T-helper 22 cell (primary cell): ENCODE measurements around the gene LIF.

Experiments used
- DNase-seq: peaks from one replicate; pipeline ENCODE4 v3.0.0-alpha.2; 2020; ENCODE audit warnings: low read depth

LIF gene

GRCh38 chr22:30284172-30284571 is 37.6 kb upstream of the LIF start:
- DNase-seq: no peak

DNA sequence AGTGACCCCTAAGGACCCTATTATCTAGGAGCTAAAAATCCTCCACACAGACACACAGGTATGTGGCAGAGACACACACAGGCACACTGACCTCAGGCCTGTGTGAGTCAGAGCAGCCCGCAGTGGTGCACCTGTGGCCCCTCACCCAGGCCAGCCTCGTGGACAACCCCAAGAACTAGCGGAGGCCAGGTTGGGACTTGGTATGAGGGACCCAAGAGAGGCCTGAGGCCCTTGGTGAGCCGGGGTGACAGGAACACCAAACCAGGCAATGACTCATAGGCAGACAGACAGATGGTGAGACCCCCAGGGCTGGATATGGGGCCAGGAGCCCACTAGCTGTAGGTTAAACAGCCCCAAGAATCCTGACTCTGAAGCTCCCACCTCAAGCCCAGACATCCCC is 36.8 kb upstream of the LIF start:
- no peak for DNase-seq

GRCh38 chr22:30282616-30283046 is 36.1 kb upstream of the LIF start:
- DNase-seq: no peak

DNA sequence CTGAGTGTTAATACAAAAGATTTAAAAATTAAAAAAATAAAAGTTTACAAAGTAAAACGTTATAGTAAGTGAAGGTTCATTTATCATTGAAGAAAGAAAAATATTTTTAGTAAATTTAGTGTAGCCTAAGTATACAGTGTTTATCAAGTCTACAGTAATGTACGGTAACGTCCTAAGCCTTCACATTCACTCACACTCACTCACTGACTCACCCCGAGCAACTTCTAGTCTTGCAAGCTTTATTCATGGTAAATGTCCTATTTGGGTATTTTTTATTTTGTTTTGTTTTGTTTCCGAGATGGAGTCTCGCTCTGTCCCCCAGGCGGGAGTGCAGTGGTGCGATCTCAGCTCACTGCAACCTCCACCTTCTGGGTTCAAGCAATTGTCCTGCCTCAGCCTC is 33.9 kb upstream of the LIF start:
- DNase-seq: no peak

DNA sequence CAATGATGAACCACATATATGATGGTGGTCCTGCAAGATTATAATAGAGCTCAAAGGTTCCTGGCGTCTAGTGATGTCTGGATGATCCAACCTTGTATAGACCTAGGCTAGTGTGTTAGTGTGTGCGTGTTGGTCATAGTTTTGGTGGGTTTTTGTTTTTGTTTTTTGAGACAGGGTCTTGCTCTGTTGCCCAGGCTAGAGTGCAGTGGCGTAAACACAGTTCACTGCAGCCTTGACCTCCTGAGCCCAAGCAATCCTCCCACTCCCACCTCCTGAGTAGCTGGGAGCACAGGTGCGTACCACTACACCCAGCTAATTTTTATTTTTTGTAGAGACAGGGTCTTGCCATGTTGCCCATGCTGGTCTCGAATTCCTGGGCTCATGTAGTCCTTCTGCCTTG is 33.4 kb upstream of the LIF start:
- no peak for DNase-seq

DNA sequence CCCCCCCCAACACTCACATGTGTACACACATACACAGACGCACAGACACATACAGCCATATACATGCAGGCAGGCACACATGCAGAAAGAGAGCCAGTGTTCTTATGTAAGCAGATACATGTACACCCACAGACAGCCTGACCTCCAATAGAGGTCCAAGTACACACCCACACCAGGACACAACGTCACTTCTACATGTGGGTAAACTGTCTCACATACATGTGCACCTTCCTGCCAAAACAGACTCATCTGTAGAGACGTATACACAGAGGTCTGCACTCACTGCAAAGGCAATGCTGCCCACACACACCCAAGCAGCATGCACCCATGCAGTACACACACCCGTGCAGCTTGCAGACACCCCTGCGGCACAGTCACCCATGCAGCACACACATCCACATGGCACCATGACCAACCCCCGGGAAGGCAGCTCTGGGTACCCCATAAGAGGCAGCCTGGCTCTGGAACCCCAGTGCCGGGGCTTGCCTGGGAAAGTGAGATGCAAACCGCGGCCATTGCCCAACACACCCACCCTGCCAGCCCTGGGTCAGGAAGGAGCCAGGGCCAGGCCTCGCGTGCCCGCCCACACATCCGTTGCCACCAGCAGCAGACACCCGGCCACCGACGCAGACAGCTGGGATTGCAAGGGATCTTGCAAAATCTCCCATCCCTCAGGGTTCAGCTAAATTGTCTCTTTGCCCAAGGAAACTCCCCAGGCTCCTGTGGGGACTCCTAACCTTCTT is 32.7 kb upstream of the LIF start:
- DNase-seq: no peak

DNA sequence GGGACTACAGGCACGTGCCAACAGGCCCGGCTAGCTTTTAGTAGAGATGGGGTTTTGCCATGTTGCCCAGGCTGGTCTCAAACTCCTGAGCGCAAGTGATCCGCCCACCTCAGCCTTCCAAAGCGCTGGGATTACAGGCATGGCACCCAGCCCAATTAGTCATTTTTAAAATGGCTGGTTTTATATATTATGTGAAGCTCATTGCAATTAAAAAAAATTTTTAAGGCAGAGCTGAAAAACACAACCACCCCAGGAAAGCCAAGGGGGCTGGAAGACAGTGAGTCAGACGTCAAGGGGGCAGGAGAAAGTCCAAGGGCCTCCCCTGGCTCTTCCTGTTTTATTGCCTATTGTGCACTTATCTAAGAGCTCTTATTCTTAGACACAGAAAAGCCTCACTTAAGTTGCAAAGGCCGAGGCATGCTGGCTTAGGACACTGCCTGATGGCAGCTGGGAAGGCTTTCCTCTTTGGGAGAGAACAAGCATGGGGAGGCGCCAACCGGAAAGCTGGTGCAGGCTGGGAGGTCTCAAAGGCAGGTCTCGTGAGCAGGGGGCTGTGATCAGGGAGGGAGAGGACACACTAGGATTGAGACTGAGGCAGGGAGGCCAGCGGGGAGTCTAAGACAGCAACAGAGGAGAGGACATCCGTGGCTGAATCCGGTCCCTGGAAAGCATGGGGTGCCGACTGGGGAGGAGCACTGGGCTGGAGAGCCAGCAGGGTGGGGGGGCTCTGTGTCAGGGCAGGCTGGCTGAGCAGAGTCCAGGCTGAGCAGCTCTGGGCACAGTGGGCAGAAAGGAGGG is 31.2 kb upstream of the LIF start:
- no peak for DNase-seq

- no peak for DNase-seq
Observed at GRCh38 chr22:30276039-30276438, 29.5 kb upstream of the LIF start.

DNA sequence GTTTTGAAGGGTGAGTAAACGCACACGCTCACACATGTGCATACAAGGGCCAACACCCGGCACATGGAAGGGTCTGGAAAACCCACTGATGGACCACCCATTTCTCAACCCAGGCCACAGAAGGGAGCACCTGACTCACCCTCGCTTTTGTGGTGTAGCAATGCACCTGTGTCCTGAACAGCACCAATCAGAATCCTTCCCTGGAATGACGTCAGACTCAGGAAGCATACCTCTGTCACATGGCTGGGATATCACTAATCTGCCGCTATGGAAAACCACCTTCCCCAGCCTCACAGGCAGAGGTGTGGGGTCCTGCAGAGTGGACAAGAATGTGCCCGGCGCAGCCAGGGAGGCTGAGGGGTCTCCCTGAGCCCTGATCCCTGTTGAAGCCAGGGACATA is 29.1 kb upstream of the LIF start:
- DNase-seq: no peak

DNA sequence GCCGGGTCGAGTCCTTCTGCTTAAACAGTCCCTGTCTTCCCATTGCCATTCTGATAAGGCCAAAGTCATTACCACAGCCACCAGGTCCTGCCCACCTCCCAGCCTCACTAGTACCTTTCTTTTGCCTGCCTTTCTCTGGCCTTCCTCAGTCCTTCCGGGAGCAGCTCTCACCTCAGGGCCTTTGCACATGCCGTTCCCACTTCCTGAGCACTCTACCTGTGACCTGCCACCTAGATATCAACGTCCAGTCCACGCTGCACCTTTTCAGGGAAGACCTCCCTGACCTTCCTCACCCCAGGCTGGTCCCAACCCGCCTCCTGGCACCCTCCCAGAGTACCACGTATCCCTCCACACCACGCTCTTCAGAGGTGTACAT is 27.9 kb upstream of the LIF start:
- no peak for DNase-seq

- DNase-seq: no peak
Observed at GRCh38 chr22:30273711-30274436, 27.3 kb upstream of the LIF start.

DNA sequence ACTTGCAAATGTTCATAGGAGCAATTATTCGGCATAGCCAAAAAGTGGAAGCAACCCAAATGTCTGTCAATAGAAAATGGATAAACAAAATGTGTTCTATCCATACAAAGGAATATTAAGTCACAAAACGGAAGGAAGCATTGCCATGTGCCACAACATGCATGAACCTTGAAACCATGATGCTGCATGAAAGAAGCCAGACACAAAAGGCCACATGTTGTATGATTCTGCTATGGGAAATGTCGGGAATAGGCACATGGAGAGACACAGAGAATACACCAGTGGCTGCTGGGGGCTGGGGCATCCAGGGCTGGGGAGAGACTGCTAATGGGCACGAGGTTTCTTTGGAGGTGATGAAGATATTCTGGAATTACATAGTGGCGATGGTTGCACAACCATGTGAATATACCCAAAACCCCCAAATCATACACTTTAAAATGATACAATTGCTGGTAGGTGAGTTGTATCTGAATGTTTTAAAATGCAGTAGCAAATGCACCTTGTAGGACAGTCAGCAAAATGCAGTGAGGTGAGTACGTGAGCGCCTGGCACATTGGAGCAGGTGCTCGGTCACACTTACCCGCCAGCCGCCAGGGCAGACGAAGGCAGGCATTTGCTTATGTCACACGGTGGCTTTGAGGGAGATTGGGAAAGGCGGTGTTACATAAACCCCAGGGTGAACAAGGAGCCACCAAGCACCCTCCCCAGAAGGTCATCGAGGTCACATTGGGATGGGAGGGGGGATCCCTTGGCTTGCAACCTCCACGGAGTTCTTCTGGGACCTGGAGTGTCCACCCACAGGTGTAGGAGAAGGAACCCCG is 26.4 kb upstream of the LIF start:
- DNase-seq: no peak

GRCh38 chr22:30270832-30271231 is 24.3 kb upstream of the LIF start:
- no peak for DNase-seq

GRCh38 chr22:30268331-30268730 is 21.8 kb upstream of the LIF start:
- no peak for DNase-seq

- peak; percentile 39 for DNase-seq
Observed at GRCh38 chr22:30267382-30268302, 21.1 kb upstream of the LIF start.

- peak; percentile 54 for DNase-seq
Observed at GRCh38 chr22:30266445-30267381, 20.2 kb upstream of the LIF start, which contains the start of gene OSM. TSS of gene OSM (minus strand) at chr22:30266851. CDS start at chr22:30266799, 52 bp downstream.

GRCh38 chr22:30265823-30266444 is 19.4 kb upstream of the LIF start:
- DNase-seq: peak; percentile 78

- no peak for DNase-seq
Observed at GRCh38 chr22:30265131-30265720, 18.7 kb upstream of the LIF start.

DNA sequence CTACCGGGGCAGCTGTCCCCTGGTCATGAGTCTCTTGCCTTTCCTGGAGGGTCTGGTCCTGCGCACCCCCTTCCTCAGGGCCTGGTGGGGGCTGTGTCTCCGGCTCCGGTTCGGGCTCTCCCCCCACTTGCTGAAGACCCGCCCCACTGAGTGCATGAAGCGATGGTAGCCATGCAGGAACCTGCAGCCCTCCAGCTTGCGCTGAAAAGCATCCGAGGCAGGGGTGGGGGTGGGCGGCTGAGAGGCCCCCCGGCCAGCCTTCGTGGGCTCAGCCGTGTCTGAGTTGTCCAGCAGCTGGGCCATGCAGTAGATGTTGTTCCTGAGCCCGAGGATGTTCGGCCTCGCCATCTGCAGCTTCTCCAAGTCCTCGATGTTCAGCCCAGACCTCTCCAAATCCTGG is 17.3 kb upstream of the LIF start:
- no peak for DNase-seq
